ENCODE measurements around the gene NDUFB4. TPM values are rescaled to one million over a fixed set of nuclear protein-coding genes. Genes with fewer than 3 reads are reported as not detected.

NDUFB4 gene
- polyA plus RNA-seq, 1 donor from 2014 or later = 154 TPM

DNA sequence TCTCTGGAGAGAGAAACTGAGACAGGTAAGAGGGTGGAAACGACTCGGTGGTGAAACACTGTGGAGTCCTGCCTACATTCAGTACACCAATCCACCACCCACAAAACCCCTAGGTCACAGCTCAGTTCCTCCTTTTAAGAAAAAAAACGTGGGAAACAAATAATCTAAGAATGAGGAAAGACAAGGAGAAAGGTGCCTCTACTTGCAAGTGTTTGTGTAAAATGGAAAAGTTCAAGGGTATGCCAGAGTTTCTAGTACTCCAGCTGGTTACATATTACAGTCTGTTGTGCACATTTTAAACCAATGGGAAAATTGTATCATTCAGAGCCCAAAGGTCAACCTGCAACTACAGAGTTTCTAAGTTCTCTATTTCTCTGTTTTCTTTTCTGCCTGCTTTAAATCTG is 53.7 kb downstream of the NDUFB4 start:
- no peaks in the 10 kb centered on the region for H3K27me3 ChIP-seq (ENCODE audit: insufficient read depth, low read depth, low read length)
- no peak overlapping the region for H3K4me3 ChIP-seq (ENCODE audit: low read length)
- H3K9me3 ChIP-seq (ENCODE audit: low read length) = no peaks in the 10 kb centered on the region
- H3K4me2 ChIP-seq (ENCODE audit: low read length) = no peak overlapping the region
- no peak overlapping the region for H3K27ac ChIP-seq (ENCODE audit: low read length)
- no peak overlapping the region for H2AFZ ChIP-seq (ENCODE audit: low read depth, low read length)
- H3K9ac ChIP-seq (ENCODE audit: low read length) = no peak overlapping the region
- H3K9me2 ChIP-seq (ENCODE audit: insufficient read depth, low read length) = no peaks in the 10 kb centered on the region
- TF ChIP-seq POLR2AphosphoS5 (IDR thresholded peaks at IDR 0.05) (no peak), SMC3 (conservative IDR thresholded peaks at IDR 0.05; ENCODE audit: poor library complexity) (no peak), EP300 (conservative IDR thresholded peaks at IDR 0.05; ENCODE audit: poor library complexity, severe bottlenecking) (no peak), MXI1 (conservative IDR thresholded peaks at IDR 0.05; ENCODE audit: poor library complexity, severe bottlenecking) (no peak), CTCF (IDR thresholded peaks at IDR 0.05; ENCODE audit: poor library complexity, severe bottlenecking) (no peak), RAD21 (conservative IDR thresholded peaks at IDR 0.05) (no peak)
- TF ChIP-seq, protein P1, sequence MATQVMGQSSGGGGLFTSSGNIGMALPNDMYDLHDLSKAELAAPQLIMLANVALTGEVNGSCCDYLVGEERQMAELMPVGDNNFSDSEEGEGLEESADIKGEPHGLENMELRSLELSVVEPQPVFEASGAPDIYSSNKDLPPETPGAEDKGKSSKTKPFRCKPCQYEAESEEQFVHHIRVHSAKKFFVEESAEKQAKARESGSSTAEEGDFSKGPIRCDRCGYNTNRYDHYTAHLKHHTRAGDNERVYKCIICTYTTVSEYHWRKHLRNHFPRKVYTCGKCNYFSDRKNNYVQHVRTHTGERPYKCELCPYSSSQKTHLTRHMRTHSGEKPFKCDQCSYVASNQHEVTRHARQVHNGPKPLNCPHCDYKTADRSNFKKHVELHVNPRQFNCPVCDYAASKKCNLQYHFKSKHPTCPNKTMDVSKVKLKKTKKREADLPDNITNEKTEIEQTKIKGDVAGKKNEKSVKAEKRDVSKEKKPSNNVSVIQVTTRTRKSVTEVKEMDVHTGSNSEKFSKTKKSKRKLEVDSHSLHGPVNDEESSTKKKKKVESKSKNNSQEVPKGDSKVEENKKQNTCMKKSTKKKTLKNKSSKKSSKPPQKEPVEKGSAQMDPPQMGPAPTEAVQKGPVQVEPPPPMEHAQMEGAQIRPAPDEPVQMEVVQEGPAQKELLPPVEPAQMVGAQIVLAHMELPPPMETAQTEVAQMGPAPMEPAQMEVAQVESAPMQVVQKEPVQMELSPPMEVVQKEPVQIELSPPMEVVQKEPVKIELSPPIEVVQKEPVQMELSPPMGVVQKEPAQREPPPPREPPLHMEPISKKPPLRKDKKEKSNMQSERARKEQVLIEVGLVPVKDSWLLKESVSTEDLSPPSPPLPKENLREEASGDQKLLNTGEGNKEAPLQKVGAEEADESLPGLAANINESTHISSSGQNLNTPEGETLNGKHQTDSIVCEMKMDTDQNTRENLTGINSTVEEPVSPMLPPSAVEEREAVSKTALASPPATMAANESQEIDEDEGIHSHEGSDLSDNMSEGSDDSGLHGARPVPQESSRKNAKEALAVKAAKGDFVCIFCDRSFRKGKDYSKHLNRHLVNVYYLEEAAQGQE (IDR thresholded peaks at IDR 0.05; ENCODE audit: borderline replicate concordance) = no peak
- no peaks in the 10 kb centered on the region for H3K79me2 ChIP-seq (replicated peaks; ENCODE audit: insufficient read depth, low read length)
- H3K36me3 ChIP-seq (ENCODE audit: insufficient read depth, low read length) = no peaks in the 10 kb centered on the region
- H4K20me1 ChIP-seq (ENCODE audit: insufficient read depth) = no peaks in the 10 kb centered on the region
- H3F3A ChIP-seq (ENCODE audit: insufficient read depth, low read length, poor library complexity, severe bottlenecking) = no peaks in the 10 kb centered on the region

DNA sequence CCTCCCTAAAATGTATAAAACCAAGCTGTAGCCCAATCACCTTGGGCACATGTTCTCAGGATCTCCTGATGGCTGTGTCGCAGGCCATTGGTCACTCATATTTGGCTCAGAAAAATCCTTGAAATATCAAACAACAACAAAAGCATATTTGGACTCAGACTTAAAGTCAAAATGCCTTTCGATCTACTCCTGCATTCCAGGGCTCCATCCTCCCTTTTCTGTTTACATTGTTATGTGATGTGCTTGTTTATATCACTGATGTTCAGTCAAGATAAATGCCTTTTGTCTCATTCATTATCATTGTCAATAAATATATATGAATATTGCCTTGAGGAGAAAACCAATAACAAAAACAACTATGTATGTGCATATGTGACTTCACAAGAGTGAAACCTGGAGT is 54.2 kb downstream of the NDUFB4 start:
- no peaks in the 10 kb centered on the region for H3K9me3 ChIP-seq (ENCODE audit: low read length)
- H3K4me2 ChIP-seq (ENCODE audit: low read length) = no peak overlapping the region
- H3K79me2 ChIP-seq (replicated peaks; ENCODE audit: insufficient read depth, low read length) = no peaks in the 10 kb centered on the region
- H2AFZ ChIP-seq (ENCODE audit: low read depth, low read length) = no peak overlapping the region
- H3F3A ChIP-seq (ENCODE audit: insufficient read depth, low read length, poor library complexity, severe bottlenecking) = no peaks in the 10 kb centered on the region
- no peaks in the 10 kb centered on the region for H4K20me1 ChIP-seq (ENCODE audit: insufficient read depth)
- H3K9me2 ChIP-seq (ENCODE audit: insufficient read depth, low read length) = no peaks in the 10 kb centered on the region
- H3K4me3 ChIP-seq (ENCODE audit: low read length) = no peak overlapping the region
- no peak overlapping the region for H3K9ac ChIP-seq (ENCODE audit: low read length)
- no peaks in the 10 kb centered on the region for H3K27me3 ChIP-seq (ENCODE audit: insufficient read depth, low read depth, low read length)
- H3K27ac ChIP-seq (ENCODE audit: low read length) = no peak overlapping the region
- H3K36me3 ChIP-seq (ENCODE audit: insufficient read depth, low read length) = no peaks in the 10 kb centered on the region
- TF ChIP-seq SMC3 (conservative IDR thresholded peaks at IDR 0.05; ENCODE audit: poor library complexity) (no peak), MXI1 (conservative IDR thresholded peaks at IDR 0.05; ENCODE audit: poor library complexity, severe bottlenecking) (no peak), CTCF (IDR thresholded peaks at IDR 0.05; ENCODE audit: poor library complexity, severe bottlenecking) (no peak), POLR2AphosphoS5 (IDR thresholded peaks at IDR 0.05) (no peak), EZH2 (IDR thresholded peaks at IDR 0.05; ENCODE audit: borderline replicate concordance, insufficient read depth, low read length, poor library complexity, severe bottlenecking) (no peak), TAF1 (IDR thresholded peaks at IDR 0.05; ENCODE audit: low read depth) (no peak), RAD21 (conservative IDR thresholded peaks at IDR 0.05) (no peak), EP300 (conservative IDR thresholded peaks at IDR 0.05; ENCODE audit: poor library complexity, severe bottlenecking) (no peak)
- TF ChIP-seq, protein P1 (IDR thresholded peaks at IDR 0.05; ENCODE audit: borderline replicate concordance) = no peak
